NT2/D1 (cell line): Measurements from ENCODE around the gene GPAM.

Experiments used
- SUZ12 ChIP-seq: IDR thresholded peaks from 2 replicates; pipeline ENCODE4 v1.6.1; 2011; ENCODE audit not compliant: insufficient read length, insufficient read depth; ENCODE audit errors: extremely low read depth
- YY1 ChIP-seq: IDR thresholded peaks from 2 replicates; pipeline ENCODE4 v1.6.1; 2011; ENCODE audit not compliant: insufficient read length, insufficient read depth
- ZNF274 ChIP-seq: IDR thresholded peaks from 2 replicates; pipeline ENCODE4 v1.6.1; 2011; ENCODE audit warnings: mild to moderate bottlenecking, low read depth, low read length

DNA sequence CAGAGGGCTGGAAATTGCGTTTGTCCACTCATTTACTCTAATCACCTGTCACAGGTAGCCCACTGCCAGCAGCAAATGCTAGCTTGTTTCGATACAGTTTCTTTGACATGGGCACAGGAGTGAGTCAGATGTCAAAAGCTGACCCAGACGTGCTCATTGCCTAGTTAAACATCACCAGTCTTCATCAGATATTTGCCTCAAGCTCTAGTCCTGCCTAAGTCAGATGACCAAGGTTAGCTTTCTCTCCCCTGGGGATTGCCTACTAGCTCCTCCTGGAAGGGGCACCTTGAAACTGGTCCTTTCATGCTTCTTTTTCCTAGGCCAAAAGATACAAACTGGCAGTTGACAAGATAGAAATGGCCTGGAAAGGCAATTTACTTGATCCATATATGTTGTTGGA is 35.2 kb downstream of the GPAM start:
- TF ChIP-seq YY1: no peak
- TF ChIP-seq SUZ12: no peak
- no peak for TF ChIP-seq ZNF274
